Nephron (organoid): Measurements from ENCODE around the gene FGF8.

Experiments
- H3K27ac Mint-ChIP-seq, 3 experiments: 2 replicates each; pipeline ENCODE4 v1.8.0; 2020; ENCODE audit warnings: mixed read lengths in 3 of 3, mild to moderate bottlenecking in 2 of 3, moderate library complexity in 1 of 3
- H3K27me3 Mint-ChIP-seq: 2 replicates; pipeline ENCODE4 v1.8.0; 2021; ENCODE audit warnings: low read depth, mild to moderate bottlenecking, moderate library complexity, mixed read lengths
- H3K36me3 Mint-ChIP-seq: 2 replicates; pipeline ENCODE4 v1.8.0; 2020; ENCODE audit warnings: low read depth, mixed read lengths
- H3K4me1 Mint-ChIP-seq: 2 replicates; pipeline ENCODE4 v1.8.0; 2020; ENCODE audit warnings: mixed read lengths
- H3K4me3 Mint-ChIP-seq, 3 experiments: 2 replicates each; pipeline ENCODE4 v1.8.0; 2020; ENCODE audit warnings: mild to moderate bottlenecking in 3 of 3, mixed read lengths in 3 of 3, moderate library complexity in 2 of 3
- H3K9me3 Mint-ChIP-seq: 2 replicates; pipeline ENCODE4 v1.8.0; 2020; ENCODE audit warnings: mixed read lengths
- TF ChIP-seq, protein P1 (sequence below), 3 experiments: fragments of 200-600 bp; sonication (generic); IDR thresholded peaks; one replicate each; pipeline ENCODE4 v1.5.0; 2021; ENCODE audit warnings: antibody characterized with exemption in 3 of 3; ENCODE audit not compliant: unreplicated experiment in 3 of 3

The FGF8 gene

DNA sequence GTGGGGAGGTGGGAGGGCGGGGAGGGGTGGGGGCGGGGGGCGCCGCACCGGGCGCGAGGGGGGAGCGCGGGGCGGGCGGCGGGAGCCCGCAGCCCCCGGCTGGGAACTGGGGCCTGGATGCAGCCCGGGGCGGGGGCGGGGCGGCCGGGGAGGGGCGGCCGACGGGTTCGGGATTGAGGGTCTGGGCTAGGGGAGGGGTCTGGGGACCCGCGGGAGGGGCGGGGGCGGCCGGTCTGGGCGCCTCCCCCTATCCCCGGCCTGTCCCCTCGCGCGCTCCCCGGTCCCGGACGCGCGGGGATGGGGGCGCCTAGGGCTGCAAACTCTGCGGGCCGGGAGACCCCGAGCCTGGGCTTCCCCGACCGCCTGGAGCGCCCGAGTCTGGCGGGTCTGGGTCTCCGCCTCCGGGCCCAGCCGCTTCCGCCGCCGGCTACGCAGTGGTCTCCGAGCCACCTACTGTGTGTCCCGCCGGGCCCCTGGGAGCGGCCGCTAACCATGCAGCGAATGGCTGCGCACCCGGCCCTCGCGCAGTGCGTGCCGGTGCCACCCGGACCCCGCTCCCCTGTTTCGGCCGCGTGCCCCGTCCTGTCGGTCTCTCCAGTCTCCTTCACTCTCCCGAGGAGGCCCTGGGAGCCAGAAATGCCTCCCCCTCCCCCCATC lies 375 bp upstream of the FGF8 start:
- Mint-ChIP-seq H3K9me3 (no peaks in the 10 kb centered on the region), H3K4me3 (peak overlapping the region; percentile 78 to 88 (median 80)), H3K36me3 (peaks cover 7% of the 10 kb centered on the region), H3K27ac (no peak overlapping the region), H3K27me3 (peaks cover 89% of the 10 kb centered on the region), H3K4me1 (peaks cover 30% of the 10 kb centered on the region)
- TF ChIP-seq, protein P1, sequence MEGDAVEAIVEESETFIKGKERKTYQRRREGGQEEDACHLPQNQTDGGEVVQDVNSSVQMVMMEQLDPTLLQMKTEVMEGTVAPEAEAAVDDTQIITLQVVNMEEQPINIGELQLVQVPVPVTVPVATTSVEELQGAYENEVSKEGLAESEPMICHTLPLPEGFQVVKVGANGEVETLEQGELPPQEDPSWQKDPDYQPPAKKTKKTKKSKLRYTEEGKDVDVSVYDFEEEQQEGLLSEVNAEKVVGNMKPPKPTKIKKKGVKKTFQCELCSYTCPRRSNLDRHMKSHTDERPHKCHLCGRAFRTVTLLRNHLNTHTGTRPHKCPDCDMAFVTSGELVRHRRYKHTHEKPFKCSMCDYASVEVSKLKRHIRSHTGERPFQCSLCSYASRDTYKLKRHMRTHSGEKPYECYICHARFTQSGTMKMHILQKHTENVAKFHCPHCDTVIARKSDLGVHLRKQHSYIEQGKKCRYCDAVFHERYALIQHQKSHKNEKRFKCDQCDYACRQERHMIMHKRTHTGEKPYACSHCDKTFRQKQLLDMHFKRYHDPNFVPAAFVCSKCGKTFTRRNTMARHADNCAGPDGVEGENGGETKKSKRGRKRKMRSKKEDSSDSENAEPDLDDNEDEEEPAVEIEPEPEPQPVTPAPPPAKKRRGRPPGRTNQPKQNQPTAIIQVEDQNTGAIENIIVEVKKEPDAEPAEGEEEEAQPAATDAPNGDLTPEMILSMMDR (IDR thresholded peaks at IDR 0.05; ENCODE audit: unreplicated experiment in 3 of 3), result no peak

GRCh38 chr10:101774589-101775272 lies 1.2 kb downstream of the FGF8 start:
- H3K27me3 Mint-ChIP-seq, result peaks cover 83% of the 10 kb centered on the region
- H3K4me3 Mint-ChIP-seq, result peak overlapping the region; percentile 46 to 72 (median 59)
- no peaks in the 10 kb centered on the region for H3K9me3 Mint-ChIP-seq
- TF ChIP-seq, protein P1 (IDR thresholded peaks at IDR 0.05; ENCODE audit: unreplicated experiment in 3 of 3), result no peak
- H3K4me1 Mint-ChIP-seq, result peaks cover 26% of the 10 kb centered on the region
- H3K27ac Mint-ChIP-seq, result no peak overlapping the region
- H3K36me3 Mint-ChIP-seq, result peaks cover 7% of the 10 kb centered on the region

DNA sequence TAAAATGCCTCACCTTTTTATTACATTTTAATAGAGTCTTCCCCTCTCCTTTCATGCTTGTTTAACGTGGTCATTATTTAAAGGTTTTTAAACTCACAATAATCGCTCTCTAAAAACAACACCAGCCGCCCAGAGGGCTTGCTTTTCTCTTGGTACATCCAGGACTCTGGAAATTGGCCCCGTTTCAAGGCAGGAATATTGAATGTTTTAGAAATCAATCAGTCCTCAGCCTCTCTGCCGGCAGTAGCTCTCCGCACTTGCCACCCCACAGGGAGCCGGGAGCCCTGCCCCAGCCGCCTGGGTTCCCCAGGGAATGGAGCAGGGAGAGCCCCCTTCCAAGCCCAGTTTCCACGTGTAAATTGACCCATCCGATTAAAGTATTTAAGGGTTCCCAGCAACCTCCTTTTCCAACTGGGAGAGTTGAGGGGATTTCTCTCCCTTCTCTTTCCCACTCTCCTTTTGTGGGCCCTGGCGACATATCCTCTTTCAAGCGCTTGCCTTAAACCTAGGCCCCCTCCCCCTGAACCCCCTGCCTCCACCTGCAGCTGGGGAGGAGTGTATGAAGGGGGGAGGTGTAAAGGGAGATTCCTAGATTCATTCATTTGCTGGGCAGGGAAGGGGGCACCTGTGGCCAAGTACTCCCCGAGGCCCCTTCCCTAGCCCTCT lies 1.9 kb downstream of the FGF8 start:
- Mint-ChIP-seq H3K9me3 (no peaks in the 10 kb centered on the region), H3K27ac (no peak overlapping the region)

DNA sequence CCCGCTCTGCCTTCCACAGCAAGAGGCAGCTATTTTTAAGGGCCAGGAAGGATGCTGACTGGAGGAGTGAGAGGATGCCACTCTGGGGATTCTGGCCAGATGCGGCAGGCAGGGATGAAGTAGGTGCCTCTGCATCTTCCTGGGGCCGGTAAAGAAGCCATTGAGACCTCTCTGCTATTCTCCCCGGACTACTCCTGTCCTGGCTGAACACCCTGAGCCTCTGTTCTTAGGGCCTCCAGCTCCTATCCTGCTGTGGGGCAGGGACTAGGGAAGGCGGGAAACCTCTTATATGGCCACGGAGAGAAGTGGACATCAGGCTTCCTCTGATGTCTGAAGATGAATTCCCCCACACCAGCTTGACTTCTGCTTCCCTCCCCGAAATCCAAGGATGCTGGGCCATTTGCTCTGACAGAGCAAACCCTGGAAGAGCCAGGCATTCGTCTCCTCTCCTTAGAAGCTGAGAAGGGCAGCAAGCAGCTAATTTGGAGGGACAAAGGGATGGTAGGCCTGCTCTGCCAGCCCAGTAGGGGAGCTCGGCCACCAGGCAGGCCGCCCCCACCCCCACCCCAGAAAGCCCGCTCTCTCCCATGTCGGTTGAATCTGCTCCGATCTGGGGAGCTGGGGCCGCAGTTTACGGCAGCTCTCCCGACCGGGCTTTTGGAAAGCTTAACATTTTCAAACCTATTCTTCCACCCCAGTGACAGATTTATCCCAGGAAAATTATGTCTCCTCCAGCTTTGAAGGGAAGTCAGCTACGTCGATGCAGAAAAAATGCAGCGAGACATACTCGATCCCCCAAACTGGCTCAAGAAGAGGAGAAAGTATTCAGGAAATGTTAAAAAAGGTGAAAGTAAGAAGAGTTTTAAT lies 2.8 kb downstream of the FGF8 start:
- TF ChIP-seq, protein P1 (IDR thresholded peaks at IDR 0.05; ENCODE audit: unreplicated experiment in 3 of 3), result no peak
- peaks cover 19% of the 10 kb centered on the region for H3K4me1 Mint-ChIP-seq
- peaks cover 82% of the 10 kb centered on the region for H3K27me3 Mint-ChIP-seq
- H3K4me3 Mint-ChIP-seq, result peak overlapping the region; percentile 7 to 57 (median 48)
- H3K27ac Mint-ChIP-seq, result no peak overlapping the region
- H3K36me3 Mint-ChIP-seq, result peaks cover 7% of the 10 kb centered on the region
- H3K9me3 Mint-ChIP-seq, result no peaks in the 10 kb centered on the region

More for the DNA sequence above, 1.9 kb downstream of the FGF8 start:
- H3K4me1 Mint-ChIP-seq, result peaks cover 24% of the 10 kb centered on the region
- H3K27me3 Mint-ChIP-seq, result peaks cover 83% of the 10 kb centered on the region
- H3K4me3 Mint-ChIP-seq, result peak overlapping the region; percentile 29 to 72 (median 36)
- peaks cover 7% of the 10 kb centered on the region for H3K36me3 Mint-ChIP-seq
- TF ChIP-seq, protein P1 (IDR thresholded peaks at IDR 0.05; ENCODE audit: unreplicated experiment in 3 of 3), result no peak

DNA sequence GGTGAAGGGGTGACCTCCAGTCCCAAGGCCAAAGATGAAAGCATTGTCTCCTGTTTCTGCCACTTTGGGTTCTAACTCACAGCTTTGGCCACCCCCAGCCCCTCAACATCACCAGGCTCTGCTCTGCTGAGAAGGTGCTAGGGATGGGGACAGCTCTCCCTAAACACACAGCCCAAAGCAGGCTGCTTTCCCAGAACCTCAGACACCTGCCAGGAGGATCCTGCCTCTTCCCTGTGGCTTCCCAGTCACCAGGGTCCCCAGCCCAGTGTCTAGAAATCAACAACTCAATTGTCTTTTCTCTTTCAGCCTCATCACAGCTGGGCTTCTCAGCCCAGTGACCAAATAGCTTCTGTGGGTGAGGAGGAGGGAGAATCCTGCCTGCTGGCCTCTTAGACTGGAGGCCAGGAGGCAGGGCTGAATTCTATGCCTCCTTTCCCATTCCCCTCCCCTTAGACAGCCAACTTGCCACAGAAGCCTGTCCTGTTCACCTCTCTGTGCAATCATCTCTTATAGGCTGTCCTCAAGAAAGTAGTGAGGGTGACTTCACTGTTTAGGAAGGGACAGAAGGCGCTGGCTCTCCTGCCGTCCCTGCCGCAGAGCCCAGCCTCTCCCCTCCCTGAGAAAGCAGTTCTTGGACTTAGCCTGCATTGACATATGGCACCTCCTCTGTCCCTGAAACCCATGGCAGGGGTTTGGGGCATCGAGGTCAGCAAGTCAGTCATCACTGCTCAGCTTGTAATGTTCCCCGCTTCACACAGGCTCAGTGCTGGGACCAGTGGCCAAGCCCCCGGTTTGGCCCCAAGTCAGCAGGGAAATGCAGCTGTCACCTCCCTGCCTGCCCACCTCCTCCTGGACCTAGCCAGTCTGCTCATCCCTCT lies 3.7 kb downstream of the FGF8 start:
- TF ChIP-seq, protein P1 (IDR thresholded peaks at IDR 0.05; ENCODE audit: unreplicated experiment in 3 of 3), result no peak
- Mint-ChIP-seq H3K27me3 (peaks cover 82% of the 10 kb centered on the region), H3K4me1 (peaks cover 19% of the 10 kb centered on the region), H3K36me3 (no peaks in the 10 kb centered on the region), H3K4me3 (no peak overlapping the region), H3K27ac (no peak overlapping the region), H3K9me3 (no peaks in the 10 kb centered on the region)
